DND-41 (cell line): ENCODE data around the gene C1orf174.

Experiments
- ATAC-seq: fragments of 200-7000 bp; cut with Tn5 transposase; 3 replicates; pipeline ENCODE4 v1.9.1; 2021; ENCODE audit warnings: low read depth; ENCODE audit not compliant: insufficient read depth
- DNase-seq: peaks from one replicate; pipeline ENCODE4 v3.0.0-alpha.2; 2020
- H2AFZ ChIP-seq: 2 replicates; pipeline ENCODE4 v1.6.0; 2012; ENCODE audit warnings: low read depth, low read length
- H3K27ac ChIP-seq: 2 replicates; pipeline ENCODE4 v1.5.1; 2012; ENCODE audit warnings: low read length, inconsistent platforms
- H3K27me3 ChIP-seq: fragments of 200-600 bp; sonication (generic); 2 replicates; pipeline ENCODE4 v1.6.0; 2012; ENCODE audit warnings: low read length, mild to moderate bottlenecking, inconsistent platforms; ENCODE audit not compliant: insufficient read depth, poor library complexity
- H3K36me3 ChIP-seq: 2 replicates; pipeline ENCODE4 v1.5.1; 2012; ENCODE audit warnings: low read length, inconsistent platforms; ENCODE audit not compliant: insufficient read depth
- H3K4me1 ChIP-seq: 2 replicates; pipeline ENCODE4 v1.5.1; 2012; ENCODE audit warnings: mild to moderate bottlenecking, low read length; ENCODE audit not compliant: insufficient read depth
- H3K4me2 ChIP-seq: 2 replicates; pipeline ENCODE4 v1.6.0; 2012; ENCODE audit warnings: mild to moderate bottlenecking, moderate library complexity, low read length, inconsistent platforms; ENCODE audit not compliant: insufficient read depth
- H3K4me3 ChIP-seq, 2 experiments: fragments of 200-600 bp in 1 of 2; shearing (Covaris generic) in 1 of 2; 2 replicates each; pipeline ENCODE4 v1.5.1; 2012 to 2016; ENCODE audit warnings: inconsistent platforms in 2 of 2, low read length in 2 of 2, mild to moderate bottlenecking in 2 of 2, low read depth in 1 of 2, moderate library complexity in 1 of 2
- H3K79me2 ChIP-seq: 2 replicates; pipeline ENCODE4 v1.6.0; 2012; ENCODE audit warnings: low read length, inconsistent platforms; ENCODE audit not compliant: insufficient read depth
- H3K9ac ChIP-seq: 2 replicates; pipeline ENCODE4 v1.6.0; 2012; ENCODE audit warnings: low read depth, mild to moderate bottlenecking, inconsistent platforms, low read length, moderate library complexity
- H3K9me3 ChIP-seq: 2 replicates; pipeline ENCODE4 v1.5.1; 2012; ENCODE audit warnings: low read length, moderate library complexity, mild to moderate bottlenecking, inconsistent platforms; ENCODE audit not compliant: insufficient read depth, severe bottlenecking
- H4K20me1 ChIP-seq: 2 replicates; pipeline ENCODE4 v1.6.0; 2012; ENCODE audit warnings: low read length; ENCODE audit not compliant: insufficient read depth
- EZH2 ChIP-seq: IDR thresholded peaks from 3 replicates; pipeline ENCODE4 v1.6.1; 2012; ENCODE audit warnings: borderline replicate concordance, low read depth, mild to moderate bottlenecking, moderate library complexity, low read length, inconsistent platforms; ENCODE audit not compliant: severe bottlenecking
- TF ChIP-seq, protein P1 (sequence below): IDR thresholded peaks from 2 replicates; pipeline ENCODE4 v1.5.1; 2012; ENCODE audit warnings: borderline replicate concordance, low read length, moderate library complexity, mild to moderate bottlenecking; ENCODE audit not compliant: poor library complexity, severe bottlenecking; ENCODE audit errors: extremely low read depth

Gene C1orf174

DNA sequence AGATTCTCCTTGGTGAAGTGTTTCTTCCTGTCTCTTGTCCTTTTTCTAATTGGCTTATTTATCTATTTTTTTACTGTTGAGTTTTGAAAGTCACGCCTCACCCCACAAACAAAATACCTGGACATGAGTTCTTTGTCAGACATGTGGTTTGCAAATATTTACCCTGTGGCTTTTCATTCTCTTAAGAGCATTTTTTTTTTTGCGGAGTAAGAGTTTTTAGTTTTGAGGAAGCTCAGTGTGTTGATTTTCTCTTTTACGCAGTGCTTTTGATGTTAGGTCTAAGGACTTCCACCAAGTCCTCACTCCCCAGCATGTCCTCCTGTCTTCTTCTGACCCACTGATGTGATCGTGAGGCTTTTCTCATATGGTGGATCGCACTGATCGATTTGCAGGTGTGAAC is 35.2 kb downstream of the C1orf174 start:
- Histone ChIP-seq H3K27me3 (no peaks in the 10 kb centered on the region), H3K9ac (no peak overlapping the region), H3K4me3 (no peak overlapping the region), H3K79me2 (peaks cover 2% of the 10 kb centered on the region; the same call in 1 of the 2 replicates), H4K20me1 (0 out of 2 replicates have a peak, but pooled peaks cover 4% of the 10 kb centered on the region), H3K27ac (no peak overlapping the region), H3K4me2 (no peak overlapping the region), H2AFZ (no peak overlapping the region), H3K36me3 (peaks cover 19% of the 10 kb centered on the region), H3K9me3 (no peaks in the 10 kb centered on the region), H3K4me1 (no peaks in the 10 kb centered on the region)
- TF ChIP-seq, protein P1, sequence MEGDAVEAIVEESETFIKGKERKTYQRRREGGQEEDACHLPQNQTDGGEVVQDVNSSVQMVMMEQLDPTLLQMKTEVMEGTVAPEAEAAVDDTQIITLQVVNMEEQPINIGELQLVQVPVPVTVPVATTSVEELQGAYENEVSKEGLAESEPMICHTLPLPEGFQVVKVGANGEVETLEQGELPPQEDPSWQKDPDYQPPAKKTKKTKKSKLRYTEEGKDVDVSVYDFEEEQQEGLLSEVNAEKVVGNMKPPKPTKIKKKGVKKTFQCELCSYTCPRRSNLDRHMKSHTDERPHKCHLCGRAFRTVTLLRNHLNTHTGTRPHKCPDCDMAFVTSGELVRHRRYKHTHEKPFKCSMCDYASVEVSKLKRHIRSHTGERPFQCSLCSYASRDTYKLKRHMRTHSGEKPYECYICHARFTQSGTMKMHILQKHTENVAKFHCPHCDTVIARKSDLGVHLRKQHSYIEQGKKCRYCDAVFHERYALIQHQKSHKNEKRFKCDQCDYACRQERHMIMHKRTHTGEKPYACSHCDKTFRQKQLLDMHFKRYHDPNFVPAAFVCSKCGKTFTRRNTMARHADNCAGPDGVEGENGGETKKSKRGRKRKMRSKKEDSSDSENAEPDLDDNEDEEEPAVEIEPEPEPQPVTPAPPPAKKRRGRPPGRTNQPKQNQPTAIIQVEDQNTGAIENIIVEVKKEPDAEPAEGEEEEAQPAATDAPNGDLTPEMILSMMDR = no peak
- TF ChIP-seq EZH2 = no peak
- no peak for DNase-seq
- ATAC-seq = no peak

- Histone ChIP-seq H3K79me2 (peaks cover 10% of the 10 kb centered on the region; the same call in 1 of the 2 replicates), H3K36me3 (peaks cover 9% of the 10 kb centered on the region), H3K4me3 (no peak overlapping the region), H3K27ac (no peak overlapping the region), H3K4me1 (peaks cover 9% of the 10 kb centered on the region), H2AFZ (no peak overlapping the region), H3K4me2 (no peak overlapping the region), H4K20me1 (peaks cover 4% of the 10 kb centered on the region; the same call in 1 of the 2 replicates), H3K27me3 (no peaks in the 10 kb centered on the region), H3K9ac (no peak overlapping the region), H3K9me3 (no peaks in the 10 kb centered on the region)
- DNase-seq = no peak
- no peak for ATAC-seq
- TF ChIP-seq, protein P1 = no peak
- TF ChIP-seq EZH2 = no peak
Measured at GRCh38 chr1:3863231-3863935, 36.7 kb downstream of the C1orf174 start.

DNA sequence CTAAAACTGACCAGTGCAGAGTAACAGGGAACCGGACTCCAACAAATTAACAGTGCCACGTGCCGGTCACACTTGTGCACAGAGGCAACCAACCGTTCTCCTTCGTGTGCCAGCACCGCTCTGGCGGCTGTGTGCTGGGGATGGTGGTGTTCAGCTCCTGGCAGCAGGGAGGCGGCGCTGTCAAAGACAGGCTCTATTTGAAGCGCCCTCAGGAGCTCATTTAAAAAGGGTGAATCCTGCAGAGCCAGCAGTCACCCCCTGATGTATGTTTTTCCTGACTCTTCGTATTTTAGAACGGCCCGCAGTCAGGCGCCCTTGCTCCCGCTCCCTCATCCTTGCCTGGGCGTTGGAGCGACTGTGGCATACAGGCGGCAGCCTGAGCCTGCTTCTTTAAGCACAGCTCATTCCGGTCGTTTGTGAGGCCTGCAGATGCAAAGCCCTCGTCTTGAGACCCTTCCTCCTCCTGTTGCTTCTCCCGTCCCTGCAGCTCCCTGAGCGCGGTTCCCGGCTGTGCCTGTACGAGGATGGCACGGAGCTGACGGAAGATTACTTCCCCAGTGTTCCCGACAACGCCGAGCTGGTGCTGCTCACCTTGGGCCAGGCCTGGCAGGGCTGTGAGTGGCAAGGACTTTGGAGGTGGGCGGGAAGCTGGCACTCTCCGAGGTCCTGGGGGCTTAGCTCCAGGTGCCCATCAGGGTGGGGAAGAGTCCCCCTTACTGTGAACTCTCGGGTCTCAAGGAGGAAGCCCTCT is 41.7 kb downstream of the C1orf174 start:
- Histone ChIP-seq H3K4me1 (peaks cover 34% of the 10 kb centered on the region), H3K9ac (peak overlapping the region; percentile 83), H3K27me3 (no peaks in the 10 kb centered on the region), H3K4me3 (peak overlapping the region; percentile 62 to 93; a peak in 3 of 4 replicates), H4K20me1 (peaks cover 11% of the 10 kb centered on the region; the same call in 1 of the 2 replicates), H3K79me2 (peaks cover 51% of the 10 kb centered on the region), H3K36me3 (no peaks in the 10 kb centered on the region; the same call in 1 of the 2 replicates), H3K9me3 (no peaks in the 10 kb centered on the region), H3K4me2 (peak overlapping the region; percentile 98), H2AFZ (no peak overlapping the region), H3K27ac (no peak overlapping the region)
- ATAC-seq (no peak), DNase-seq (no peak)
- TF ChIP-seq, protein P1 = peak; percentile 29
- no peak for TF ChIP-seq EZH2
